ENCODE data around the gene NRTN.

GRCh38 chr19:5792224-5792623 lies 12.6 kb upstream of the NRTN start:
- TF ChIP-seq CTCF (IDR thresholded peaks at IDR 0.05; ENCODE audit: borderline replicate concordance, extremely low read depth, low read length, poor library complexity, severe bottlenecking) (no peak), EZH2 (IDR thresholded peaks at IDR 0.05; ENCODE audit: borderline replicate concordance, low read depth, low read length, severe bottlenecking) (no peak)
